HEK293T (cell line): ENCODE data around the gene NPBWR2.

Experiments used
- CTCF ChIA-PET: fragments of 350-600 bp; formaldehyde crosslinking; extraction: SDS; loops from one replicate; lab custom pipeline; 2021; ENCODE audit warnings: antibody characterized with exemption, inconsistent platforms; lab: Yijun Ruan, JAX
- POLR2A ChIA-PET: fragments of 350-600 bp; formaldehyde crosslinking; extraction: SDS; loops from one replicate; lab custom pipeline; 2020; ENCODE audit warnings: antibody characterized with exemption, inconsistent platforms; lab: Yijun Ruan, JAX
- DNase-seq: peaks from one replicate; pipeline ENCODE4 v3.0.0; 2012; ENCODE audit warnings: mixed read lengths; ENCODE audit errors: extremely low spot score
- ARNT ChIP-seq: fragments of 450-650 bp; IDR thresholded peaks from 2 replicates; pipeline ENCODE4 v1.6.1; 2017; ENCODE audit warnings: mild to moderate bottlenecking
- BHLHE40 ChIP-seq: fragments of 450-650 bp; IDR thresholded peaks from 2 replicates; pipeline ENCODE4 v1.6.1; 2016; ENCODE audit warnings: mild to moderate bottlenecking, moderate library complexity, borderline replicate concordance
- CTBP1 ChIP-seq: fragments of 450-650 bp; IDR thresholded peaks from 2 replicates; pipeline ENCODE4 v1.6.1; 2016; ENCODE audit warnings: borderline replicate concordance
- ELF4 ChIP-seq: fragments of 450-650 bp; IDR thresholded peaks from 2 replicates; pipeline ENCODE4 v1.6.1; 2017; ENCODE audit warnings: antibody characterized with exemption
- FOXA1 ChIP-seq: fragments of 450-650 bp; IDR thresholded peaks from 2 replicates; pipeline ENCODE4 v1.6.1; 2016; ENCODE audit warnings: mild to moderate bottlenecking
- FOXK2 ChIP-seq: fragments of 450-650 bp; IDR thresholded peaks from 2 replicates; pipeline ENCODE4 v1.6.1; 2016; ENCODE audit warnings: mild to moderate bottlenecking
- FOXM1 ChIP-seq: fragments of 450-650 bp; IDR thresholded peaks from 2 replicates; pipeline ENCODE4 v1.6.1; 2017; ENCODE audit warnings: mild to moderate bottlenecking, borderline replicate concordance
- HDGF ChIP-seq: fragments of 450-650 bp; IDR thresholded peaks from 2 replicates; pipeline ENCODE4 v1.6.1; 2017; ENCODE audit warnings: antibody characterized with exemption, borderline replicate concordance
- L3MBTL2 ChIP-seq: fragments of 450-650 bp; conservative IDR thresholded peaks from 2 replicates; pipeline ENCODE4 v1.6.1; 2016; ENCODE audit warnings: mild to moderate bottlenecking
- LEF1 ChIP-seq: fragments of 450-650 bp; IDR thresholded peaks from 2 replicates; pipeline ENCODE4 v1.6.1; 2017; ENCODE audit warnings: mild to moderate bottlenecking, borderline replicate concordance
- NFRKB ChIP-seq: fragments of 450-650 bp; IDR thresholded peaks from 2 replicates; pipeline ENCODE4 v1.6.1; 2016; ENCODE audit warnings: mild to moderate bottlenecking, moderate library complexity
- PKNOX1 ChIP-seq: fragments of 450-650 bp; IDR thresholded peaks from 2 replicates; pipeline ENCODE4 v1.6.1; 2016
- SP1 ChIP-seq: fragments of 450-650 bp; IDR thresholded peaks from 2 replicates; pipeline ENCODE4 v1.6.1; 2017
- SUZ12 ChIP-seq: fragments of 450-650 bp; IDR thresholded peaks from 2 replicates; pipeline ENCODE4 v1.6.1; 2016; ENCODE audit warnings: mild to moderate bottlenecking
- TARDBP ChIP-seq: fragments of 450-650 bp; IDR thresholded peaks from 2 replicates; pipeline ENCODE4 v1.6.1; 2016
- ZNF384 ChIP-seq: fragments of 450-650 bp; IDR thresholded peaks from 2 replicates; pipeline ENCODE4 v1.6.1; 2016

NPBWR2 gene

DNA sequence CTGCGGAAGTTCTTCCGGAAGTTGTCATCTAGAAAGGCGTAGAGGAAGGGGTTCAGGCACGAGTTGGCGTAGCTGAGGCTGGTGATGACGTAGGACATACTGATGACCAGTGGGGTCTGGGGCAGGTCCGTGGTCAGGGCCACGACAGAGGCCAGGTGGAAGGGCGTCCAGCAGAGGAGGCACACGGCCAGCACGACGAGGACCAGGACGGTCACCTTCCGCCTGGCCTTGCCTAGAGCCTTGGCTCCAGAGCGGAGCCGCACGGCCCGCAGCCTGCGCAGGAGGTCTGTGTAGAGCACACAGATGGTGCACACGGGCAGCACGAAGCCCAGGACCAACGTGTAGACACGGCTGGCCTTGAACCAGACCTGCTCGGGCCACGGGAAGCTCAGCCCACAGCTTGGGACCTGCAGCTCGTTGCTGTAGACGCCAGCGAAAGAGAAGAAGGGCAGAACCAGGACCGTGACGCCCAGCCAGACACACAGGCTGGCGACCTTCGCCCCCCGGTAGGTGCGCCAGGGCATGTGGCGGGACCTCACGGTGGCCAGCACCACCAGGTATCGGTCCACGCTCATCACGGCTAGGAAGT, 1.4 kb downstream of the NPBWR2 start:
- ChIA-PET POLR2A (interaction anchor here (0.8 kb wide), 1 partner anchor 43 kb away, joined by 3 read pairs; the partner anchor contains the start of gene TCEA2), CTCF (no interaction called here)
- no peak for DNase-seq
- TF ChIP-seq NFRKB (no peak), ARNT (no peak), ZNF384 (no peak), FOXA1 (no peak), PKNOX1 (no peak), CTBP1 (no peak), BHLHE40 (no peak), ELF4 (no peak), FOXK2 (no peak), SUZ12 (no peak), FOXM1 (no peak)

DNA sequence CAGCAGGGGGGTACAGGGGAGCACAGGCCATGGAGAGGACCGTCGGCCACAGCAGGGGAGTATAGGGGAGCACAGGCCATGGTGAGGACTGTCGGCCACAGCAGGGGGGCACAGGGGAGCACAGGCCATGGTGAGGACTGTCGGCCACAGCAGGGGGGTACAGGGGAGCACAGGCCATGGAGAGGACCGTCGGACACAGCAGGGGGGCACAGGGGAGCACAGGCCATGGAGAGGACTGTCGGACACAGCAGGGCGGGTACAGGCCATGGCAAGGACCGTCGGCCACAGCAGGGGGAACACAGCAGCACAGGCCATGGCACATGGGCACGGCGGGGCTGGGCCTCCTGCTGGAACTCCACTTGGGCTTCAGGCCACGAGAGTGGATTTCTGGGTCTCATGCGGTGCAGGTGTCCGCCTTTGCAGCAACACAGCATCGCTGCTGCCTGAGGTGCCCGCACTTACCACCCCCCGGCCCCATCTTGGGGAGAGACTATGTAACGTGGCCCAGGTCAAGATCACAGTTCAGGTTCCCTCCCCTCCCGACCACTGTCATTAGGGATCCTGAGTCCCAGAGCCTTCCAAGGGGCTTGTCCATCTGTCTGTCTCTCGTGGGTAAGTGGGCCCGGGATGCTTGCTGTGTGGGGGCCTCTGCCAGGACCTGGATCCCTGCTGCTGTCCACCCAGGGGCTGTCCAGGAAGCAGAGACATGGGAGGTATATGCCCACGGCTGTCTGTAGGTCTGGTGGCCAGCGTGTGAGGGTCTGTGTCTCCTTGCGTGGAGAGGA, 2.5 kb downstream of the NPBWR2 start:
- no peak for TF ChIP-seq HDGF
- TF ChIP-seq SP1: no peak
- no peak for TF ChIP-seq FOXK2
- no peak for TF ChIP-seq L3MBTL2
- no peak for TF ChIP-seq LEF1
- no peak for TF ChIP-seq BHLHE40
- TF ChIP-seq FOXM1: no peak

DNA sequence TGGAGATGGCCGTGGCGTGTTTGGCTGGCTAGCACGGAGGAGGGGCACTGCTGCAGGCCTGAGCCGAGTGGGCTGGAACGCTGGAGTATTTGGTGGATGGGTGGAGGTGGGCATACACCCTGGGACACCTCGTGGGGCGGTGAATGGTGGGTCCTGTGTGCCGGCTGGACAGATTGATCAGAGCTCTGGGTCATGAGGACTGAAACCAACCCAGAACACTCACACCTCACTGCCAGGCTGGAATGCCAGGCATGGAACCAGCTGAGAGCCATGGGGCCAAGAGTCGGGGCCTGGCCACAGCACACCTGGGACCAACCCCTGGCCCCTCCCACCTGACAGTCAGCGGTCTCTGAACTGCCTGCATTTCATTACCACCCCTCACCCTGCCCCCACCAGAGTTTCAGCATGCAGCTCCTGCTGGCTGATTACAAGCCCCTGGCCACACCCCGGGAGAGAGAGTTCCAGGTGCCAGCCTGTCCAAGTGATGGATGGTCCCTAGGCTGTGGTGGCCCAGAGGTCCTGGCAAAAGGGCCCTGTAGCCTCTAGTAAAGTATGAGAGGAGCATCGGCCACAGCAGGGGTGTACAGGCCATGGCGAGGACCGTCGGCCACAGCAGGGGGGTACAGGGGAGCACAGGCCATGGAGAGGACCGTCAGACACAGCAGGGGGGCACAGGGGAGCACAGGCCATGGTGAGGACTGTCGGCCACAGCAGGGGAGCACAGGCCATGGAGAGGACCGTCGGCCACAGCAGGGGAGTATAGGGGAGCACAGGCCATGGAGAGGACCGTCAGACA, 3.3 kb downstream of the NPBWR2 start:
- DNase-seq: no peak
- CTCF ChIA-PET: no interaction called here
- POLR2A ChIA-PET: no interaction called here
- no peak for TF ChIP-seq ELF4
- TF ChIP-seq NFRKB: no peak
- no peak for TF ChIP-seq HDGF

More for the DNA sequence above, 2.5 kb downstream of the NPBWR2 start:
- POLR2A ChIA-PET: no interaction called here
- CTCF ChIA-PET: no interaction called here
- DNase-seq: no peak

DNA sequence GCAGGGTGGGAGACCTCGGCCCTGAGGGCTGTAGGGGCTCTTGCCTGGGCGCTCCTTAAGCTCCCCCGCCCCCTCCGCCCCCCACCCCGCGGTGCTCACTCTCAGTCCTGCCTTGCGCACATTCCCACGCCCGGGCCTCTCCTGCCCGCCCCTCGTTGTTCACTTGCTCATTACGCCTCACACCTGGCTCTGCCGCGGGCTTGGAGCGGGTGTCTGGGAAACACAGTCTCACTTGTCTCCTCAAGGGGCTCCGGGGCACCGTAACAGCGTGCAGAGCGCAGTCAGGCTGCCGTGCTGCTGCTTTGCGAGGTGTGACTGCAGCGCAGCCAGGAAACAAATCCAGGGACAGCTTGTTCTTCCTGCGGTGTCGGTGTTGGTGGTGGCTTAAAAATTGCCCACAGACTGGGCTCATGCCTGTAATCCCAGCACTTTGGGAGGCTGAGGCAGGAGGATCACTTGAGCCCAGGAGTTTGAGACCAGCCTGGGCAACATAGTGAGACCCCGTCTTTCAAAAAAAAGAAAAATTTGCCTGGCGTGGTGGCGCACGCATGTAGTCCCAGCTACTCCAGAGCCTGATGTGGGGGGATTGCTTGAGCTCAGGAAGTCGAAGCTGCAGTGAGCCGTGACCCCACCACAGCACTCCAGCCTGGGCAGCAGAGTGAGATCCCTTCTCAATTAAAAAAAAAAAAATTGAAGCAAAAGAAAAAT, 4.6 kb downstream of the NPBWR2 start:
- ChIA-PET POLR2A (no interaction called here), CTCF (interaction anchor here (0.6 to 1.4 kb wide), 4 partner anchors 9 to 125 kb away, joined by 3 read pairs; partner anchors contain the start of gene LKAAEAR1)
- 0 out of 2 replicates have a peak, but pooled peaks have one; percentile 24 for TF ChIP-seq ZNF384
- TF ChIP-seq HDGF: no peak
- TF ChIP-seq LEF1: no peak
- no peak for TF ChIP-seq FOXK2
- no peak for TF ChIP-seq NFRKB
- TF ChIP-seq BHLHE40: no peak
- no peak for TF ChIP-seq SUZ12
- no peak for TF ChIP-seq TARDBP
- peak; percentile 36; the same call in 1 of the 2 replicates for TF ChIP-seq L3MBTL2
- TF ChIP-seq ARNT: no peak
- TF ChIP-seq FOXM1: no peak
- no peak for TF ChIP-seq FOXA1
- no peak for TF ChIP-seq CTBP1
- no peak for TF ChIP-seq PKNOX1
- peak; percentile 48 for DNase-seq

- ChIA-PET POLR2A (interaction anchor here (0.6 kb wide), 1 partner anchor 40 kb away, joined by 3 read pairs; no protein-coding TSS in a partner anchor), CTCF (interaction anchor here (0.6 to 1.4 kb wide), 4 partner anchors 9 to 126 kb away, joined by 3 read pairs; partner anchors contain the start of gene LKAAEAR1)
- TF ChIP-seq ARNT: no peak
- TF ChIP-seq L3MBTL2: no peak
- TF ChIP-seq SP1: no peak
- TF ChIP-seq PKNOX1: no peak
- no peak for TF ChIP-seq BHLHE40
- TF ChIP-seq HDGF: no peak
- no peak for TF ChIP-seq TARDBP
- no peak for TF ChIP-seq FOXA1
- no peak for TF ChIP-seq CTBP1
- TF ChIP-seq ZNF384: no peak
- no peak for TF ChIP-seq ELF4
- TF ChIP-seq SUZ12: no peak
- TF ChIP-seq NFRKB: no peak
- no peak for TF ChIP-seq FOXK2
- TF ChIP-seq LEF1: no peak
- no peak for TF ChIP-seq FOXM1
- DNase-seq: peak; percentile 92
These were observed 5.4 kb downstream of the NPBWR2 start for GRCh38 chr20:64101731-64102621.
